ENCODE results near the gene ADAM11. TPM values are rescaled to one million over a fixed set of nuclear protein-coding genes. Genes with fewer than 3 reads are reported as not detected.

Gene ADAM11
- total RNA-seq, 4 donors from 2014 or later = 0.42 to 3.9 (median 1.6) TPM

DNA sequence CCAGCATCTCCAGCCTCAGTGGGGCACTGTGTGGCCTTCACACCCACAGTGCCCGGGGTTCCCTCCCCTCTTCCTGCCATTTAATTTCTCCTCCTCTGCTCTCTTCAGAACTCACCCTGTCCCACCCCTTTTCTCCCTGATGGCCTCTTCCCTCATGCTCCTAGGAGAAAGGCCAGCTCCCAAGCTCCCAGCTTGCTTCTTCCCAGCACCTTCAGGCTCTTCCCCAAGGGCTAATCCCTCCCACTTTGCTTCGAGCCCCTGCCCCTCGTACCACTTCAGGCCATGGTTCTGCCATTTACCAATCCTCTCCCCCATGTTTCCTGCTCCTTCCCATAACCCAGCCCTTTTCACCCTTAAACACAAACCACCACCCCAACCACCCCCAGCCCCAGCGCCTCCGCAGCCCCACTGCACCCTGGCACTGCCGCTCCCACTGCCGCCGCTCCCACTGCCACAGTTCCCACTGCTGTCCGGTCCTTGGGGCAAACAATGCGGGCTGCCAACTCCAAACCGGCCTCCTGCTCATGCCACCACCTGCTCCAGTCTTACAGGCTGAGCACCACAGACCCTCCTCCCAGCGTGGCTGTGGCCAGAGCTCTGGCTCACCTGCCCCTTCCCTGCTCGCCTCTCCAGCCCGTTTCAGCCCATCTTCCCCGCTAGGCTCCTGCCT is 28.6 kb downstream of the ADAM11 start:
- Histone ChIP-seq H3K27me3 (no peaks in the 10 kb centered on the region), H3K9me3 (no peaks in the 10 kb centered on the region), H3K4me3 (no peak overlapping the region), H3K4me1 (peaks cover 0 to 7% (median 0%) of the 10 kb centered on the region in 4 donors), H3K36me3 (no peaks in the 10 kb centered on the region), H3K27ac (no peak overlapping the region)
- no peak for DNase-seq (ENCODE audit: low spot score in 2 of 2)
- WGBS, 2 donors = 69 to 76% methylated on average over 15 of the region's 15 CpGs
- TF ChIP-seq, protein P1, sequence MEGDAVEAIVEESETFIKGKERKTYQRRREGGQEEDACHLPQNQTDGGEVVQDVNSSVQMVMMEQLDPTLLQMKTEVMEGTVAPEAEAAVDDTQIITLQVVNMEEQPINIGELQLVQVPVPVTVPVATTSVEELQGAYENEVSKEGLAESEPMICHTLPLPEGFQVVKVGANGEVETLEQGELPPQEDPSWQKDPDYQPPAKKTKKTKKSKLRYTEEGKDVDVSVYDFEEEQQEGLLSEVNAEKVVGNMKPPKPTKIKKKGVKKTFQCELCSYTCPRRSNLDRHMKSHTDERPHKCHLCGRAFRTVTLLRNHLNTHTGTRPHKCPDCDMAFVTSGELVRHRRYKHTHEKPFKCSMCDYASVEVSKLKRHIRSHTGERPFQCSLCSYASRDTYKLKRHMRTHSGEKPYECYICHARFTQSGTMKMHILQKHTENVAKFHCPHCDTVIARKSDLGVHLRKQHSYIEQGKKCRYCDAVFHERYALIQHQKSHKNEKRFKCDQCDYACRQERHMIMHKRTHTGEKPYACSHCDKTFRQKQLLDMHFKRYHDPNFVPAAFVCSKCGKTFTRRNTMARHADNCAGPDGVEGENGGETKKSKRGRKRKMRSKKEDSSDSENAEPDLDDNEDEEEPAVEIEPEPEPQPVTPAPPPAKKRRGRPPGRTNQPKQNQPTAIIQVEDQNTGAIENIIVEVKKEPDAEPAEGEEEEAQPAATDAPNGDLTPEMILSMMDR (IDR thresholded peaks at IDR 0.05) = no peak
- TF ChIP-seq EP300 (IDR thresholded peaks at IDR 0.05) = no peak
- no peak for TF ChIP-seq POLR2A (IDR thresholded peaks at IDR 0.05)

DNA sequence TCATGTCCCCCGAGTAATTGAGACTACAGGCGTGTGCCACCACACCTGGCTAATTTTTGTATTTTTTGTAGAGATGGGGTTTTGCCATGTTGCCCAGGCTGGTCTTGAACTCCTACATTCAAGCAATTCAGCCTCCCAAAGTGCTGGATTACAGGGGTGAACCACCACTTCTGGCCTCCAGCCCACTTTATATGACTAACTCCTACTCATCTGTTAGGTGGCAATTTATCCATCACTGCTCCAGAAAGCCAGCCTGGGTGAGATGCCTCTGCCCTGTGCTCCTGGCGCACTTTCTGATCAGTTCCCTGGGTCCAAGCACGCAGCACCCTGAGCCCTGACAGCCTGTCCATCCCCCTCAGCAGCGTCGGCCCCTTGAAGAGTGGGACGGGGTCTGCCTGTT is 29.4 kb downstream of the ADAM11 start:
- Histone ChIP-seq H3K9me3 (no peaks in the 10 kb centered on the region), H3K27ac (no peak overlapping the region), H3K36me3 (no peaks in the 10 kb centered on the region), H3K4me1 (peaks cover 0 to 5% (median 0%) of the 10 kb centered on the region in 4 donors), H3K4me3 (no peak overlapping the region), H3K27me3 (no peaks in the 10 kb centered on the region)
- WGBS, 2 donors = 83 to 92% methylated on average over 7 of the region's 7 CpGs
- DNase-seq (ENCODE audit: low spot score in 2 of 2) = no peak
- TF ChIP-seq EP300 (IDR thresholded peaks at IDR 0.05) = no peak
- TF ChIP-seq POLR2A (IDR thresholded peaks at IDR 0.05) = no peak
- TF ChIP-seq, protein P1 (IDR thresholded peaks at IDR 0.05) = no peak

DNA sequence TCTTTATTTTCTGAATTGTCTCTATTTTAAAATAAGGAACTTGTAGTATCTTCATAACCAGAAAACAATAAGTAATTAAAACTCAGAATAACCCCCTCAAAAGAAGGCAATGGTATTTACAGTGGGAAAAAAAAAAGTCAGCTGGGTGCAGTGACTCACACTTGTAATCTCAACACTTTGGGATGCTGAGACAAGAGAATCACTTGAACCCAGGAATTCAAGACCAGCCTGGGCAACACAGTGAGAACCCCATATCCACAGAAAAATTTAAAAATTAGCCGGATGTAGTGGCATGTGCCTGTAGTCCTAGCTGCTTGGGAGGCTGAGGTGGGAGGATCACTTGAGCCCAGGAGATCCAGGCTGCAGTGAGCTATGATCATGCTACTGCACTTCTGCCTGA is 33.5 kb downstream of the ADAM11 start:
- no peak for DNase-seq (ENCODE audit: low spot score in 2 of 2)
- Histone ChIP-seq H3K4me3 (no peak overlapping the region), H3K4me1 (peaks cover 0 to 26% (median 5%) of the 10 kb centered on the region in 4 donors), H3K27ac (peak overlapping the region in 1 of 4 donors; percentile 25), H3K27me3 (no peaks in the 10 kb centered on the region), H3K9me3 (no peaks in the 10 kb centered on the region), H3K36me3 (no peaks in the 10 kb centered on the region)
- TF ChIP-seq EP300 (IDR thresholded peaks at IDR 0.05) = no peak
- TF ChIP-seq, protein P1 (IDR thresholded peaks at IDR 0.05) = no peak
- no peak for TF ChIP-seq POLR2A (IDR thresholded peaks at IDR 0.05)
- WGBS, 2 donors = 71 to 80% methylated on average over 1 of the region's 1 CpG

DNA sequence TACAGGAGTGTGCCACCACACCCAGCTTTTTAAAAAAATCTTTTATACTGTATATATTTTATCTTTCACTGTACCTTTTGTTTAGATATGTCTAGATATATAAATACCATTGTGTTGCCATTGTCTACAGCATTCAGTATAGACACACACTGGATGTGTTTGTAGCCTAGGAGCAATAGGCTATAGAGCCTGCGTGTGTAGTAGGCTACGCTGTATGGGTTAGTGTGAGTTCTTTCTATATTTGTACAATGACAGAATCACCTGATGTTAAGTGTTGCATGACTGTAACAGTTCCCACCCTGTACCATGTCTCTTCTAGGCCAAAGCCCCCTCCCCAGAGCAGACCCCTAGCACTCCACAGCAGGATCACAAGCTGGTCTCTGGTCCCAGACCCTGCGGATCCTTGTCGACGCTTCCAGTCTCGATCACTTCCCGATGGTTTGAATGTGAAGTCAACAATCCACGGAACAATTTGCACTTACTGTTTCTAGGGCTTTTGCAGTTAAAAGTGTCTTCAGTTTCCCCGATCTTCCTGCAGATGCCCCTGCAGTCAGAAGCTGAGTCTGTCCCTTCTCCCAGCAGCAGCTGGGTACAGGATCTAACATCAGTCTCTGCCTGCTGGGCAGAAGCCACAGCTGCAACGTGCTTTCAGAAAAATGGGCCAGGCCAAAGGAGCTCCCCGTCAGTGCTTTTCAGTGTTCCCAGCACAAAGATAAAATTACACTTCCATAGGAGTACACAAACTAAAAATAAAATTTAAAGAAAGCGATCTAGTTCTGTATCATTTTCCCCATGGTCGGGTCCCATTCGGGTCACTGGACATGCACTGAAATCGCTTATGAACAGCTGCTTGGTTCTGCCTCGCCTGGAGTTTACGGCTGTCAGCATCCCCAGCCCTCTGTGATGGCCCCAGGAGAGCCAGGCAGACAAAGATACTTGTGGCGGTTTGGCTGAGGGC is 35.4 kb downstream of the ADAM11 start:
- Histone ChIP-seq H3K36me3 (no peaks in the 10 kb centered on the region), H3K4me1 (peaks cover 0 to 24% (median 5%) of the 10 kb centered on the region in 4 donors), H3K27me3 (no peaks in the 10 kb centered on the region), H3K9me3 (no peaks in the 10 kb centered on the region), H3K4me3 (no peak overlapping the region), H3K27ac (peak overlapping the region; percentile 38 to 90 (median 56))
- TF ChIP-seq POLR2A (IDR thresholded peaks at IDR 0.05) (no peak), EP300 (IDR thresholded peaks at IDR 0.05) (no peak)
- TF ChIP-seq, protein P1 (IDR thresholded peaks at IDR 0.05) = no peak
- DNase-seq (ENCODE audit: low spot score in 2 of 2) = no peak
- 54% methylated on average over 18 of the region's 18 CpGs for WGBS, 2 donors

Measured in tibial nerve (tissue), 4 donors.